GM11168 (cell line): ENCODE results near the gene CPAMD8.
"Not testable (repeated sequence)": the region's sequence is repeated elsewhere in the genome, so short reads cannot be mapped to it uniquely, and the experiment has no call there.

Experiments
- in situ Hi-C: fragments of 300-500 bp; cut with MboI; formaldehyde crosslinking; loops from one replicate; pipeline ENCODE4 v1.12.0; 2022; ENCODE audit warnings: low sequenced_read_pairs; ENCODE audit not compliant: unreplicated experiment

The CPAMD8 gene

DNA sequence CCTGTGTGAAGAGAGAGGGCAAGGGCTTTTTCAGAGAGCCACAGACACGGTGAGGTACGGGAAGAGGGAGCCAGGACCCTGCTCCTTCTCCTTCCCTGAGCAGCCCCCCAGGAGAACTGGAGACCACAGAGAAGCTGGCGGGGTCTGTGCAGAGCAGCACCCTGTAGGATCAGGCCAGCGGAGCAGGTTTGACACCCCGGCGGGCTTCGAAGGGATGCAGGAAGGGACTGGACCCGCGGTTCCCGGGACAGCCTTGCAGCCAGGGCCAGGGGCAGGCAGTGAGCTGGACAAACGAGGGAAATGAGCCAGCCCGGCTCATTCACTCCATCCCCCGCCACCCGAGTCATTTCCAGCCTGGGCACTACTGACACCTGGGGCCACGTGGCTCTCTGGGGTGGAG is 22.2 kb downstream of the CPAMD8 start:
- in situ Hi-C loops = no loop called here

DNA sequence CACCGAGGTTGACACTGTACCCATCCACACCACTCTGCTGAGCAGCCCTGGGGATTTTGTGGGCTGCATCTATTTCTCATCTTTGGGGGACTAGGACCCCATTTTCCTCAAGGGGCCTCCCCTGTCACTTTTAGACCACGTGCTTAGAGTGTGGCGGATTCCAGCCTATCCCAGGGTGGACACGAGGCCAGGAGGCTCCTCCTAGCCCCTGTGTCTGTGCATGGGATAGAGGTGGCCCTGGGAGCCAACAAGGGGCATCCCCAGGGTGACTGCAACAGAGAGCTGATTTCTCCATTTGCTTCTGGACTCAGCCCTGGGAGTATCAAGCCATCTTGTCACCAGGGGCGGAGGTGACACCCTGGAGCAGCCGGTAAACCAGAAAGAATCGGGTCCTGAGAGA is 24.2 kb downstream of the CPAMD8 start:
- in situ Hi-C loops = no loop called here

DNA sequence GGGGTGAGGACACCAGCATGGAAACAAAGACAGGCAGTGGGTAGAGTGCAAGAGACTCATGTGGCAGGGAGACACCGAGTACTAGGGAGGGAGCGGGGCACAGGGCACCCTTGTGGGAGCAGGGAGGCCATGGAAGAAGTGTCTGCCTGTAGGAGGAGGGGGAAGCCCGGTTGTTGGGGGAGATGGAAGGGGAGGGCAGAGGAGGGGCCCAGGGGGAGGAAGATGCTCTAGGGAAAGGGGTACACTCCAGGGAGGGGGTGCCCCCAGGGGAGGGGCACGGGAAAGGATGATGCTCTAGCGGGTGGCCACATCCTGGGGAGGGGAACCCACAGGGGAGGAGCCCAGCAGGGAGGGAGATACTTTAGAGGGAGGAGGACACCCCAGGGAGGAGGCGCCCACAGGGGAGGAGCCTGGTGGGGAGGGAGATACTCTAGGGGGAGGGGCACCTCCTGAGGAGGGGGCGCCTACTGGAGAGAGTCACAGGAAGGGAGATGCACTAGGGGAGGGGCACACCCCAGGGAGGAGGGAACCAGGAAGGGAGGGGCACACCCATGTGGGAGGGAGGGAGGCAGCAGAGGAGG is 24.9 kb downstream of the CPAMD8 start:
- in situ Hi-C loops = no loop called here

DNA sequence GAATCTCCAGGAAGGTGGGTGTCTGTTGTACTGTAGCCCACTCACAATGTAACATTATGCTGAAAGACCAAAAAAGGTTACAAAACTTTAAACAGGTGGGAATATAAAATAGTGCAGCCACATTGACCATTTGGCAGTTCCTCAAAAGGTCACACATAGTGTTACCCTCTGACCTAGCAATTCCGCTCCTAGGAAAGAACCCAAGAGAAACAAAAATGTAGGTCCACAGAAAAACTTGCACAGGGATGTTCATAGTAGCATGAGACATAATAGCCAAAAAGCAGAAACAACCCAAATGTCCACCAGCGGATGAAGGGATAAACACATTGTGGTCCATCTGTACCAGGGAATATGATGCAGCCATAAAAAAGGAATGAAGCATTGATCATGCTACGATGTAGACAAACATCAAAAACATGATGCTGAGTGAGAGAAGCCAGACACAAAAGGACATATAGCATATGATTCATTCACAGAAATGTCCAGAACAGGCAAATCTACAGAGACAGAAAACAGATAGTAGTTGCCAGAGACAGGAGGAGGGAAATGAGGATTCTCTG is 27.9 kb downstream of the CPAMD8 start:
- in situ Hi-C loops = no loop called here

DNA sequence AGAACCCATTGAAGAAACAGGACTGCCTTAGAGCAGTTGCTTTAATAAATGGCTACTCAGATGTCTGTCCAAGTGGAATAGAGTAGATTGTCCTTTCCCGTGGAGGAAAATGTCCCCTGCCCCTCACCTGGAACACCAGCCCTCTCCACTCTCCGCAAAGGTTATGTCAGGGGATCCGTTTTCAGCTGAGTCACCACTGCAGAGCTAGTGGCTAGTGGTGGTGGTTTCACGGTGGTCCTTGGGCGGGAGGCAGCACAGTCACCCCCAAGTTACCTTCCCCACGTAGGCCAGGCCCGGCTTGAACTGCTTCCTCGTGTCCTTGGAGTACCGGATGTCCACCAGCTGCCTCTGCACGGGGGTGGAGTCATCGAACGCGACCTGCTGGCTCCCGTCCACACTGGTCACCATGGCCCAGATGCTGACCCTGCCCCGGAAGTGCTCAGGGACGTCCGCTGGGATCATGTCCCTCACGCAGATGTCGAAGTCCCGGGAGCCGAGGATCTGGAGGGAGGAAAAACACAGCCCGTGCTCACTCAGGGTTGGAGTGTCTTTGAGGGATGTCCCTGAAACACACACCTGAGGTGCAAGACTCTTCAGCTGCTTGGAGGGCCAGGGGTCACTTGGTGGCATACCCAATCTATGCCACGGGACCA is 29.6 kb downstream of the CPAMD8 start:
- in situ Hi-C loops = not testable (repeated sequence)

DNA sequence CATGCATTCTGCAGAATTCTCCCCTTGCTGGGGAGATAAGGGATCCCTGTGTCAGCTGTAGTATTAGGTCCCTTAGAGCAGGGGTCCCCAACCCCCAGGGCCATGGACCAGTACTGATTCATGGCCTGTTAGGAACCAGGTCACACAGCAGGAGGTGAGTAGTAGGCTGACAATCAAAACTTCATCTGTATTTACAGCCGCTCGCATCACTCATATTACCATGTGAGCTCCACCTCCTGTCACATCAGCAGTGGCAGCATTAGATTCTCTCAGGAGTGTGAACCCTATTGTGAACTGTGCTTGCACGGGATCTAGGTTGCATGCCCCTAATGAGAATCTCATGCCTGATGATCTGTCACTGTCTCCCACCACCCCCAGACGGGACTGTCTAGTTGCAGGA is 37.9 kb downstream of the CPAMD8 start:
- in situ Hi-C loops = no loop called here

DNA sequence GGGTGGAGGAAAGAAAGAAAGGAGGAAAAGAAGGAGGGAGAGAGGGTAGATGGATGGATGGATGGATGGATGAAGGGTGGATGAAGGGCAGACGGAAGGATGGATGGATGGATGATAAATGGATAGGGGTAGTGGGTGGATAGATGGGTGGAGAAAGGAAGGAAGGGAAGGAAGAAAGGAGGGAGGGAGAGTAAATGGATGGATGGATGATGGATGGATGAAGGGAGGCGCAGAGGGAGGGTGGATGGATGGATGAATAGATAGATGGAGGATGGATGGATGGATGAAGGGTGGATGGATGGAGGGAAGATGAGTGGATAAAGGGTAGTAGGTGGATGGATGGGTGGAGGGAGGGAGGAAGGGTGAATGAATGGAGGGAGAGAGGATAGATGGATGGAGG is 41.2 kb downstream of the CPAMD8 start:
- in situ Hi-C loops = no loop called here

DNA sequence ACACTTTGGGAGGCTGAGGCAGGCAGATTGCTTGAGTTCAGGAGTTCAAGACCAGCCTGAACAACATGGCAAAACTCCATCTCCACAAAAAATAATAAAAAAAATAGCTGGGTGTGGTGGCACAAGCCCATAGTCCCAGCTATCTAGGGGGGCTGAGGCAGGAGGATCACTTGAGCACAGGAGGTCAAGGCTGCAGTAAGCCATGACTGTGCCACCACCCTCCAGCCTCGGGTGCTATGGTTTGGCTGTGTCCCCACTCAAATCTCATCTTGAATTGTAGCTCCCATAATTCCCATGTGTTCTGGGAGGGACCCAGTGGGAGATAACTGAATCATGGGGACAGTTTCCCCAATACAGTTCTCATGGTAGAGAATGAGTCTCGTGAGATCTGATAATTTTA is 44.0 kb downstream of the CPAMD8 start:
- in situ Hi-C loops = not testable (repeated sequence)

DNA sequence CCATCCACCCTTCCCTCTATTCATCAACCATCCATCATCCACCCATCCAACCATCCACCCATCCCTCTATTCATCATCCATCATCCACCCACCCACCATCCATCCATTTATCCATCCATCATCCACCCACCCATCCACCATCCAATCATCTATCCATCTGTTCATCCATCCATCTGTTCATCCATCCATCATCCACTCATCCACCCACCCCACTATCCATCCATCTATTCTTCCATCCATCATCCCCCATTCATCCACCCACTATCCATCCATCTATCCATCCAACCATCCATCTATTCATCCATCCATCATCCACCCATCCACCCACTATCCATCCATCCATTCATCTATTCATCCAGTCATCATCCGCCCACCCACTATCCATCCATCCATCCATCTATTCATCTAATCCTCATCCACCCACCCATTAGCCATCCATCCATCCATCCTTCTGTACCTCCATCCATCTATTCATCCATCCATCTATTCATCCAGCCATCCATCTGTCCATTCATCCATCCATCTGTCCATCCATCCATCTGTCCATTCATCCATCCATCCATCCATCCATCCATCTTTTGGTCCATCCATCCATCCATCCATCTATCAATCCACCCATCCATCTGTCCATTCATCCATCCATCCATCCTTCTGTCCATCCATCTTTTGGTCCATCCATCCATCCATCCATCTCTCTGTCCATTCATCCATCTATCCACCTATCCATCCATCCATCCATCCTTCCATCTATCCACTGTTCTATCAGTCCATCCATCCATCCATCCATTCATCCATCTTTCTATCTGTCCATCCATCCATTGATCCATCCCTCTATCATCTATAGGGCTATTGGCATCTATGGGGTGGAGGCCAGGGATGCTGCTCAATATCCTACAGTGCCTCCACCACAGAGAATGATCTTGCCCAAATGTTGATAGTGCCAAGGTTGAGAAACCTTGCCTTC is 47.5 kb downstream of the CPAMD8 start:
- in situ Hi-C loops = no loop called here

DNA sequence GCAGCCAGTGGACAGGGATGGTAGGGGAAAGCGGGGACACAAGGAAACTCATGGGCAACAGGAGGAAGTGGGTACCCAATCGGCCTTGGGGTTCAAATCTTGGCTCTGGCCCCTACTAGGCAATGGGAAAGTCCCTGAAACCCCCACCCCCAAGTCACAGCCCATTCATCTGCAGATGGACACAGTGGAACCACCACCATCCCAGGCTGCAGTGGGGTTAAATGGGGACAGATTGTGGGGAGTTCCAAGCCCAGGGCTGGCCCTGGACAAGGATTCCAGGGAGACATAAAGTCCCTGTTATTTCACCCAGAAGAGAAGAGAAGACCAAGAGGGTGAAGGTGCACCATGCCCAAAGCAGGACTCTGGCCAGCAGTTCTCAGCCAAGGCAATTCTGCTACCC is 48.5 kb downstream of the CPAMD8 start:
- in situ Hi-C loops = no loop called here

DNA sequence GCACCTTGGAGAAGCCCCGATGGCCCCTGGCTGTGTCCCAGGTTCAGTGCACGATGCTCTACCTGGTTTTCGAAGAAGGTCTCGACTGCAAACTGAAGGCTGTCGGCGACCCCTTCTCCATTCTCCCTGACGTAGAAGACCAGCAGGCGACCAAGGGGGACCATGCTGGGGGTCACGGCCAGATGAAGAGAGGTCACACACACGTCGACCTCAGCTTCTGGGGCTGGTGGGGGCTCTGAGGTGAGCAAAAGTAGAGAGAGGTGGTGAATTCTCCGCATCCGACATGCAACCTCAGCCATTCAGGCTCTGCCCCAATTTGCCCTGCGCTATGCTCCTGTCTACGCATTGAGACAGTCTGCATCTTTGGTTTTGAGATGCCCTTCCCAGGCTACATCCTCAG is 49.3 kb downstream of the CPAMD8 start:
- in situ Hi-C loops = no loop called here

DNA sequence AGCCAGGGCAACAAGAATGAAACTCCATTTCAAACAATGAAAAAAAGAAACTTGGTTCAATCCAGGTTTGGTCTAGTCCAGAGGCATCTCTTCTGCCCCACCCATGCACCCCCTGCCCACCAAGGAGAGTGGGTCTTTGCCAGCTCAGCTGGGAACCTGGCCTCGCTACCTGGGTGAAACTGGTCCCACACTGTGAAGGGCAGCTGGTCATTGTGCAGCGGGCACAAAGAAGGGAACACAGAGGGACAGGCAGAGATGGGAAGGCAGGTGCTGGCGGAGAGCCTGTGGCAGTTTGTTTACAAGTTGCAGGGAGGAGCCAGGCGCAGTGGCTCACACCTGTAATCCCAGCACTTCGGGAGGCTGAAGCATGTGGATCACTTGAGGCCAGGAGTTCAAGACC is 50.2 kb downstream of the CPAMD8 start:
- in situ Hi-C loops = no loop called here

DNA sequence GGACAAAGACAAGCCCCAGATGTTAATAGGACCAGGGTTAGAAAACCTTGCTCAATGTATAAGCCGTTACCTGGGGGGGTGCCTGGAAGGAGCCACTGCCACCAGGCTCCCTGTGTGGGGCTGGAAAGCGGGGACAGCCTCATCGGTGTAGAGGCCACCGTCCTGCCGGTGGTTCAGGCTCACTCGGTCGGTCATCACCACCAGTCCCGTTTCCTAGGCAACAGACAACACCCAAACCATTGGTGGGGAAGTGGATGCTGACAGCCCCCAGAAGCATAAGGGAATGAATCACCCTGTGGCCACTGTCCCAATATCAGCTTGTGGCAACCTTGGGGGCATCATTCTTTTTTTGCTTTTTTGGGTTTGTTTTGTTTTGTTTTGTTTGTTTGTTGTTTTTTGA is 55.8 kb downstream of the CPAMD8 start:
- in situ Hi-C loops = no loop called here

DNA sequence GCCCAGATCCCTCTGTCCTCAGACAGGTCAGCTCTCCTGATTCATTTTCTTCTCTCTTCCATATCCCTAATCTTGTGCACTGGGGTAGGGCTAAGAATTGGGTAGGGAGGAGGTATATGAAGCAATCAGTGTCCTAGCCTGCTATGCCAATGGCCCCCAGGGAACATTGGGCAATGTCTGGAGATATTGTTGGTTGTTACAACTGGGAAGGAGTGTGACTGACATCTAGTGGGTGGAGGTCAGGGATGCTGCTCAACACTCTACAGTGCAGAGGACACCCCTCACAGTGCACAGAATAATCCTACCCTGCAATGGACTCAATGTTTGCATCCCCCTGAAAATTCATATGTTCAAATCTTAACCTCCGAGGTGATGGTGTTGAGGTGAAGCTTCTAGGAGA is 57.5 kb downstream of the CPAMD8 start:
- in situ Hi-C loops = no loop called here

DNA sequence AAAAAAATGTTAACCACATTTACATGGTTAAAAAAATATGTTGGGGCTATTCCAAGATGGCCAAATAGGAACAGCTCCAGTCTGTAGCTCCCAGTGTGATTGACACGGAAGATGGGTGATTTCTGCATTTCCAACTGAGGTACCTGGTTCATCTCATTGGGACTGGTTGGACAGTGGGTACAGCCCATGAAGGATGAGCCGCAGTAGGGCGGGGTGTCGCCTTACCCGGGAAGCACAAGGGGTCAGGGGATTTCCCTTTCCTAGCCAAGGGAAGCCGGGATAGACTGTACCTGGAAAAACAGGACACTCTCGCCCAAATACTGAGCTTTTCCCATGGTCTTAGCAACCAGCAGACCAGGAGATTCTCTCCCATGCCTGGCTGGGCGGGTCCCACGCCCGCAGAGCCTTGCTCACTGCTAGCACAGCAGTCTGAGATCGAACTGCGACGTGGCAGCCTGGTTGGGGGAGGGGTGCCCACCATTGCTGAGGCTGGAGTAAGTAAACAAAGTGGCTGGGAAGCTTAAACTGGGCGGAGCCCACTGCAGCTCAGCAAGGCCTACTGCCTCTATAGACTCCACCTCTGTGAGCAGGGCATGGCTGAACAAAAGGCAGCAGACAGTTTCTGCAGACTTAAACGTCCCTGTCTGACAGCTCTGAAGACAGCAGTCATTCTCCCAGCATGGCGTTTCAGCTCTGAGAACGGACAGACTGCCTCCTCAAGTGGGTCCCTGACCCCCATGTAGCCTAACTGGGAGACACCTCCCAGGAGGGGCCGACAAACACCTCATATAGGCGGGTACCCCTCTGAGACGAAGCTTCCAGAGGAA is 65.4 kb downstream of the CPAMD8 start:
- in situ Hi-C loops = not testable (repeated sequence)

DNA sequence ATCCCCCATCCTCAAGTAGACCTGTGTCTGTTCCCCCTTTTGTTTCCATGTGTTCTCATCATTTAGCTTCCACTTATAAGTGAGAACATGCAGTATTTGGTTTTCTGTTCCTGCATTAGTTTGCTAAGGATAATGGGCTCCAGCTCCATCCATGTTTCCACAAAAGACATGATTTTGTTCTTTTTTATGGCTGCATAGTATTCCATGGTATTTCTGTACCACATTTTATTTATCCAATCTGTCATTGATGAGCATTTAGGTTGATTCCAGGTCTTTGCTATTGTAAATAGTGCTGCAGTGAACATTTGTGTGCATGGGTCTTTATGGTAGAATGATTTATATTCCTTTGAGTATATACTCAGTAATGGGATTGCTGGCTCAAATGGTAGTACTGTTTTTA is 68.3 kb downstream of the CPAMD8 start:
- in situ Hi-C loops = not testable (repeated sequence)

DNA sequence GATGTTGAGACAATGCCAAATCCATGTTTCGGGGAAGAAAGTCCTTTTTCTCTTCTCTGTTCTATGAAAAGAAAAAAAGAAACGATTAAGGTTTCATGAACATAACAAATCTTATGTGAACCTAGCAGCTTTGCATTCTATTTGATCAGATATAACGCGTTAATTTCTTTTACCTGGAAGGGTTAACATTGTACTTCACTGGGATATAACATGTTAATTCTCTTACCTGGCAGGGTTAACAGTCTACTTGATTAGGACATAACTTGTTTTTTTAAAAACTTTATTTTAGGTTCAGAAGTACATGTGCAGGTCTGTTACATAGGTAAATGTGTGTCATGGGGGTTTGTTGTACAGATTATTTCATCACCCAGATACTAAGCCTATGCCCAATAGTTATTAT is 68.8 kb downstream of the CPAMD8 start:
- in situ Hi-C loops = no loop called here

DNA sequence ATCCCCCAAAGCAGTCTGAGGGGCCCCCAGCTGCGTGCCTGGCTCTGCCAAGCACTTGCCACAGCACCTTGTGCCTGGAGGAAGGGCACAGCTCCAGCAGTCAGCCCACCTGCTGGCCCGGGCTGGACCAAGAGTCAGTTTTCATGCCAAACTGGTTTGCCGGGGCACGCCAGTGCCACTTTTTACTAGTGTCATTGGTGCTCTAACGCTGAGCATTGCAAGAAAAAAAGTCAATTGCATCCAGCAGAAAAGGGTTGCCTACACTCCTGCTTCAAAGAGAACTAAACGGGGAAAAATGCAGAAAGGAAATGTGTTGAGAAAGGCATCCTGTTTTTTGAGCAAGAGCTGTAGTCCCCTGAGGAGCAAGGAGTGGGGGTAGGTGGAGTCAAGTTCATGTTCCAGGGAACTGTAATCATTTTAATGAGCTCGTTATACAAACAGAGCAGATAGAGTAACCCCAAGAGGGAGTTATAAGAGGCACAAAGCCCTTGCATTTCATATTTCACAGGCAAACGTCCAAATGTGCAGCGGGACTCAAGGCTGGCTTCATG is 69.4 kb downstream of the CPAMD8 start:
- in situ Hi-C loops = no loop called here

DNA sequence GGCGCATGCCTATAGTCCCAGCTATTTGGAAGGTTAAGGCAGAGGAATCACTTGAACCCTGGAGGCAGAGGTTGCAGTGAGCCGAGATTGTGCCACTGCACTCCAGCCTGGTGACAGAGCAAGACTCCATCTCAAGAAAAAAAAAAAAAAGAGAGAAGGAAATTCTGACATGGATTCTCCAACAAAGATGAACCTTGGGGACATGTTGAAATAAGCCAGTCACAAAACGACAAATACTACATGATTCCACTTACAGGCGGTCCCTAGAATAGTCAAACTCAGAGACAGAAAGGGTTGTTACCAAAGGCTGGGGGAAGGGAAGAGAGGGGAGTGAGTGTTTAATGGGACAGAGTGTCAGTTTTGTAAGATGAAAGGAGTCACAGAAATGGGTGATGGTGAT is 71.4 kb downstream of the CPAMD8 start:
- in situ Hi-C loops = no loop called here

DNA sequence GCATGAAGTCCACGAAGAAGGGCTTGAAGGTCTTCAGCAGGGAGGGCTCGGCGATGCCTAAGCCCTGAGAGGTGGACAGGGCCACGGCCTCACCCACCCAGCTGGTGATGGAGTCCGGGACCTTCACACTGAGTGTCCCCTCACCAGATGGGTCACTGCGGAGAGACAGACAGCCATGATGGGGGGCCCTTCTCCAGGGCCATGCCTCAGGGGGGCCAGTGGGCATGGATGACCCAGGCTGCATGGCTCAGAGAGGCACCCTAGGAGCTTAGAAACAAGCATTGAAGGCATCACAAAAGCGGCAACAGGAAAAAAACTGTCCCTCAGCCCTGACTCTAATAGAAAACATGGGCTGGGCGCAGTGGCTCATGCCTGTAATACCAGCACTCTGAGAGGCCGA is 74.6 kb downstream of the CPAMD8 start:
- in situ Hi-C loops = no loop called here
